HFFc6 (cell line): ENCODE data around the gene LMAN2L. TPM values are rescaled to one million over a fixed set of nuclear protein-coding genes. Genes with fewer than 3 reads are reported as not detected.

Source experiments
- DNase-seq: peaks from one replicate; pipeline ENCODE4 v3.0.0-alpha.2; 2018
- H3K27ac Mint-ChIP-seq: 2 replicates; pipeline ENCODE4 v1.8.0; 2020; ENCODE audit warnings: mild to moderate bottlenecking, mixed read lengths
- H3K27me3 Mint-ChIP-seq: 2 replicates; pipeline ENCODE4 v1.8.0; 2021; ENCODE audit warnings: mild to moderate bottlenecking, moderate library complexity, mixed read lengths; ENCODE audit not compliant: insufficient read depth
- H3K36me3 Mint-ChIP-seq: 2 replicates; pipeline ENCODE4 v1.8.0; 2021; ENCODE audit warnings: low read depth, mixed read lengths
- H3K4me1 Mint-ChIP-seq: 2 replicates; pipeline ENCODE4 v1.8.0; 2020; ENCODE audit warnings: low read depth, mixed read lengths
- H3K4me3 Mint-ChIP-seq: 2 replicates; pipeline ENCODE4 v1.8.0; 2020; ENCODE audit warnings: mild to moderate bottlenecking, moderate library complexity, mixed read lengths
- H3K9me3 Mint-ChIP-seq: 2 replicates; pipeline ENCODE4 v1.8.0; 2020; ENCODE audit warnings: mild to moderate bottlenecking, mixed read lengths
- CTCF ChIP-seq: fragments of 200-600 bp; sonication (generic); IDR thresholded peaks from 2 replicates; pipeline ENCODE4 v1.5.0; 2021; ENCODE audit warnings: antibody characterized with exemption, mild to moderate bottlenecking
- total RNA-seq, 6 experiments: library from RNA; stranded (reverse); fragmentation: NEBNext Ultra II Directional; extraction: Animal tissue kit (Norgen Biotek cat#: 25700); gene quantifications; 2 replicates in 1 of 6; 3 replicates in 5 of 6; pipeline ENCODE4 v1.2.3, GENCODE V29; 2021

LMAN2L gene
- total RNA-seq, 6 experiments from 2014 or later, result 24.3 to 27.7 (median 26.4) TPM

- H3K27me3 Mint-ChIP-seq, result no peaks in the 10 kb centered on the region
- H3K4me3 Mint-ChIP-seq, result peak overlapping the region; percentile 76
- H3K9me3 Mint-ChIP-seq, result no peaks in the 10 kb centered on the region
- H3K36me3 Mint-ChIP-seq, result no peaks in the 10 kb centered on the region
- peaks cover 46% of the 10 kb centered on the region for H3K4me1 Mint-ChIP-seq
- H3K27ac Mint-ChIP-seq, result no peak overlapping the region
- no peak for TF ChIP-seq CTCF
- no peak for DNase-seq
Observed at GRCh38 chr2:96762529-96763311, 22.9 kb upstream of the LMAN2L start.

GRCh38 chr2:96760986-96761832 is 21.3 kb upstream of the LMAN2L start:
- Mint-ChIP-seq H3K27ac (peak overlapping the region; percentile 64), H3K4me1 (peaks cover 46% of the 10 kb centered on the region), H3K27me3 (no peaks in the 10 kb centered on the region; the same call in 1 of the 2 replicates), H3K36me3 (no peaks in the 10 kb centered on the region), H3K9me3 (no peaks in the 10 kb centered on the region), H3K4me3 (peak overlapping the region; percentile 76)
- DNase-seq, result no peak
- peak; percentile 74 for TF ChIP-seq CTCF

GRCh38 chr2:96760036-96760985 is 20.4 kb upstream of the LMAN2L start, which contains the start of gene CNNM4:
Gene CNNM4 (plus strand): TSS chr2:96760902. CDS start chr2:96761000, 98 bp downstream.
- TF ChIP-seq CTCF, result no peak
- Mint-ChIP-seq H3K36me3 (no peaks in the 10 kb centered on the region), H3K27ac (peak within 1 kb of the TSS; percentile 72), H3K4me3 (peak within 1 kb of the TSS; percentile 84), H3K27me3 (no peaks in the 10 kb centered on the region; the same call in 1 of the 2 replicates), H3K9me3 (no peaks in the 10 kb centered on the region), H3K4me1 (peaks cover 46% of the 10 kb centered on the region)
- DNase-seq, result peak; percentile 82

- Mint-ChIP-seq H3K4me1 (peaks cover 46% of the 10 kb centered on the region), H3K9me3 (no peaks in the 10 kb centered on the region), H3K27me3 (no peaks in the 10 kb centered on the region; the same call in 1 of the 2 replicates), H3K27ac (peak overlapping the region; percentile 72; the same call in 1 of the 2 replicates), H3K4me3 (peak overlapping the region; percentile 84), H3K36me3 (no peaks in the 10 kb centered on the region)
- TF ChIP-seq CTCF, result no peak
- no peak for DNase-seq
Observed at GRCh38 chr2:96759548-96759947, 19.7 kb upstream of the LMAN2L start.

GRCh38 chr2:96758987-96759386 is 19.1 kb upstream of the LMAN2L start:
- Mint-ChIP-seq H3K27ac (no peak overlapping the region), H3K9me3 (no peaks in the 10 kb centered on the region), H3K36me3 (no peaks in the 10 kb centered on the region), H3K4me3 (no peak overlapping the region), H3K27me3 (no peaks in the 10 kb centered on the region; the same call in 1 of the 2 replicates), H3K4me1 (peaks cover 41% of the 10 kb centered on the region)
- no peak for DNase-seq
- no peak for TF ChIP-seq CTCF
